ENCODE data around the gene VSX2. TPM values are rescaled to one million over a fixed set of nuclear protein-coding genes. Genes with fewer than 3 reads are reported as not detected.

VSX2 gene
- total RNA-seq, 1 donor from 2014 or later = not detected

DNA sequence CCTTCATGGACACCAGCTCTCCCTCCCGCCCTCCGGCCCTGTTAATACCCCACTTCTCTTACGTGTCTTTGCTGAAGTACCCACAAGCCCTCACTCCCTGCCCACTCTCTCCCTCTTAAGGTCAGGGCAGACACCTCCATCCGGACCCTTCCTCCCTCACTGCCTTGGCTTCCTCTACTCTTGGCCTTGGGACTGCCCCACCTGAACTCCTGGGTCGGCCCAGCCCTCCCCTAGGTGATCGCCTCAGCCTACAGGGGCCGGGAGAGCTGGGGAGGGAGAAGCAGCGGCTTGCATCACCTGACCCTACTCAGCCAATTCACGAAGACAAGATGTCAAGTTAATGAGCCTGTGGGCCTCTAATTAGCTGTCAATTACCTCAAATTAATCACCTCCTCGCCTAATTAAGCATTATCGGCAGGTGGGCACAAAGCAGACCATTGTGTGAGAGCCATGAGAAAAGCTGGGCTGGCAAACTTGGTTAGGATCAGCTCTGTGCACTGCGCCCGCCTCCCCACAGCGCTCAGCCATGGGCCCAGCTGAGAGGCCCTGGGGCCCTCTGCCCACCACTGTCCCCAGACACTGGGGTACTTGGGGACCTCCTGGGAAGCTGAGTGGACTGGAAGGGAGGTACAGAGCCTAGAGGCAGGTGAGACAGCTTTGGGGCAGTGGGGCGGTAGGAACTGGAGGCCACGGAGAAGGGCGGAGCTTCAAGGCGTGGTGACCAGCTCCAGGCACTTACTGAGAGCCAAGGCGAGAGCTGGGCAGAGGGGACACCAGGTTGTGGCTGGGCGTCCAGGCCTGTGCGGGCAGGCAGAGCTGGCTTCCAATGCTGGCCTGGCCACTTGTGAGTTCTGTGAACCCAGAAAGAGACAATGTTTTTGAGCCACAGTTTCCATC, 25.1 kb upstream of the VSX2 start:
- no peaks in the 10 kb centered on the region for H3K4me1 Mint-ChIP-seq (ENCODE audit: low read depth)
- peaks cover 25% of the 10 kb centered on the region for H3K27me3 Mint-ChIP-seq (ENCODE audit: insufficient read depth)

DNA sequence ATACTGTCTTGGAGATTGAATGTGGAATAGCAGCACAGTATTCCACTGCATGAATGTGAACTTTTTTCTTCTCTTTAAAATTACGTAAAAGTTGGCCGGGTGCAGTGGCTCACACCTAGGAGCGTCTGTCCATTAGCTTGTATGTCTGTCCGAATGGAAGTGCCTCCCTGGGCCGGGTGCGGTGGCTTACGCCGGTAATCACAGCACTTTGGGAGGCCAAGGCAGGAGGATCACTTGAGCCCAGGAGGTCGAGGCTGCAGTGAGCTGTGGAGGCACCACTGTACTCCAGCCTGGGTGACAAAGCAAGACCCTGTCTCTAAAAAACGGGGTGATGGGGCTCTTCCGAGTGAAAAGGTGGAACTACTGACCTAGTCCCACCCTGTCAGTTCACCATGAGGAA, 22.6 kb upstream of the VSX2 start:
- peaks cover 29% of the 10 kb centered on the region for H3K27me3 Mint-ChIP-seq (ENCODE audit: insufficient read depth)
- no peaks in the 10 kb centered on the region for H3K36me3 Mint-ChIP-seq (ENCODE audit: low read depth)
- H3K9me3 Mint-ChIP-seq = no peaks in the 10 kb centered on the region
- intact Hi-C loops (cut with micrococcal nuclease) = loop anchor here (1.0 kb wide), 2 partner anchors 35 to 105 kb away; no protein-coding TSS in a partner anchor
- H3K4me3 Mint-ChIP-seq = no peak overlapping the region
- no peaks in the 10 kb centered on the region for H3K4me1 Mint-ChIP-seq (ENCODE audit: low read depth)
- no peak overlapping the region for H3K27ac Mint-ChIP-seq
- DNase-seq (ENCODE audit: low spot score) = no peak

More for the DNA sequence above, 25.1 kb upstream of the VSX2 start:
- Mint-ChIP-seq H3K9me3 (no peaks in the 10 kb centered on the region), H3K4me3 (no peak overlapping the region), H3K36me3 (ENCODE audit: low read depth) (no peaks in the 10 kb centered on the region), H3K27ac (no peak overlapping the region)
- intact Hi-C loops (cut with micrococcal nuclease) = no loop called here
- no peak for DNase-seq (ENCODE audit: low spot score)

DNA sequence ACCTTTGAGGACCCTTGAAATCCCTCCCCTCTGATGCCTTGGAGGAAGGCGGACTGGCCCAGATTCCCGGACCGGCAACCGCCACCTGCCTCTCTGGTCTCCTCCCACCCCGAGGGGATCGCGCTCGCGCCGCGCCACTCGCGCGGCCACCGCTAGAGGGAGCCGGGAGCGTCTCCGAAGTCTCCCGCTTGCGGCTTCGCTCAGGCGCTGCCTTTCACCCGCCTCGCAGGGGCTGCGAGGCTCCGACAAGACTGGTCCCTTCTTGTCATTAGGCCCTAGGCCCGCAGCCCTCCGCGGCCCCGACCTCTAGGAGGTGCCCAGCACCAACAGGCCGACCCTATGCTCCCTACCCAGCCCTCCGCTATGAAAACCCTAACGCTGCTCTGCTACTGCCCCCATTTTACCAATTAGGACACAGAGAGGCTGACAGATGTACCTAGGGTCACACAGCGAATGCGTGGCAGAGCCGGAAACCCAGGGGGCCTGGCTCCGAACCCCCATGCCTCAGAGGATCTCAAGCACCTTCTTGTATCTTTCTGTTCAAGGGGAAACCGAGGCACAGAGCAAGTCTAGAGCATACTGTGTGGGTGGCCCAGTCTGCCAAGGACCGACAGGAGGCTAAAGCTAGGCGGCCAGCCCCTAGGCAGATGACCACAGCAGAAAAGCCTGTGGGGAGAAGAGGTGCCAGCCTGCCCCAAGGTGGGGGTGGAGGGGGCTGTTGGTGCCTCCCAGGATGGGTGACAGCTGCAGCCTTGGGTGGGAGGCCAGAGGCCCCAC, 21.4 kb upstream of the VSX2 start:
- Mint-ChIP-seq H3K27ac (no peak overlapping the region), H3K36me3 (ENCODE audit: low read depth) (no peaks in the 10 kb centered on the region), H3K9me3 (no peaks in the 10 kb centered on the region), H3K4me1 (ENCODE audit: low read depth) (no peaks in the 10 kb centered on the region), H3K4me3 (no peak overlapping the region), H3K27me3 (ENCODE audit: insufficient read depth) (peaks cover 28% of the 10 kb centered on the region)
- DNase-seq (ENCODE audit: low spot score) = peak; percentile 63
- intact Hi-C loops (cut with micrococcal nuclease) = loop anchor here (1.0 kb wide), 2 partner anchors 33 to 107 kb away; no protein-coding TSS in a partner anchor

DNA sequence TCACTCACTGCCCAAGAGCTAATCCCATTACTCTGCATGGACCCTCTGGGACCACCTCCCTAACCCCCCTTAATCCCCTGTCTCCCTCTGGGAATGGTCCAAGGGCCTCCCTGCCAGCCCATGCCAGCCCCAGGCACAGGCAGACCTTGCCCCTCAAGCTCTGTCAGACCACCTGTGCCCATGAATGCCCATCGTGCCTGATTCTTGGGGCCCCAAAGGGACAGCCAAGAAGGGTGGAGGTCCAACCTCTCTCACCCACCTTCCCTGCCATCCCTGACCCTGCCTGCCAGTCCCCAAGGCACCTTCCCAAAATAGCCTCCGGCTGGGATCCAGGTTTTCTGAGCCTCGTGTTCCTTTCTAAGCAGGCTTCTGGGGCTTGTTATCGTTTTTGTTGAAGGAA, 20.8 kb upstream of the VSX2 start:
- Mint-ChIP-seq H3K27ac (no peak overlapping the region), H3K9me3 (no peaks in the 10 kb centered on the region), H3K27me3 (ENCODE audit: insufficient read depth) (peaks cover 26% of the 10 kb centered on the region), H3K36me3 (ENCODE audit: low read depth) (no peaks in the 10 kb centered on the region), H3K4me1 (ENCODE audit: low read depth) (no peaks in the 10 kb centered on the region), H3K4me3 (no peak overlapping the region)
- intact Hi-C loops (cut with micrococcal nuclease) = no loop called here
- no peak for DNase-seq (ENCODE audit: low spot score)

DNA sequence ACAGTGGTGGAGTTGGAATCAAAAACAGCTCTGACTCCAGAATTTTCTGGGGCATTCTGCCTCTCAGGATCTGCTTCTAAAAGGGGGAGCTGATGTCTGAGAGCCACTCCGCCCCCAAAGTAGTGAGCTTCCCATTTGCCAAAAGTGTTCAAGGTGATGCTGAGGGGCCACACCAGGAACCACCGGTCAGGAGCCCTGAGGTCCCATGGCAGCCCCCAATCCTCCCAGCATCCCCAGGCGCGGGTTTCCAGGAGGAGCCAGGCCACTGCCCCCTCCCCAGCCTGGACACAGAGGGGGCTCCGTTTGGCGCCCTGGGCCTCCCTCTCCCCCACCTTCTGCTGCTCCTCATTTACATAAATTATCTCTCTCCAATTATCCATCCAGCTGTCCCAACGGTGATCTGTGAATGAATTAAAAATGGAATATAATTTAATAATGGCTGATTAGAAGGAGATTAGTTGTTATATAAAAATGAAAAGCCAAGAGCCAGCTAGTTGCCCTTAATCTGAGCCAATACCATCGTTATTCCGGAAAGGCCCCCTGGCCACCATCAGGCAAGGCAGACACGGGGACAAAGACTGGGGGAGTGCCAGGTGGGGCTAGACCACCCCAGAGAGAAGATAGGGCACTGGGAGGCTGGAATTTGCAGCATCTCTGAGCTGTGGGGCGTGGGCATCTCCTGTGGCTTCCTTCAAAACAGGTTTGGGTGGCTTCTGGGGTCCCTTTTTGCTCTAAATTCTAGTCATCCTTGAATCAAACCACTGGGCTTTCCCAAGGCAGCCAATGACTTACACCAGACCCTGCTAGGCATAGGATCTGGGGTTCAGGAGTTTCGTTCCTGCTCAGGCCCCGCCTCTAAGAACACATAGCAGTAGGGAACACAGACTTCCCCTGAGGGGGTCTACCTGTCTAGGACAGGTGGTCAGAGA, 19.7 kb upstream of the VSX2 start:
- DNase-seq (ENCODE audit: low spot score) = no peak
- Mint-ChIP-seq H3K36me3 (ENCODE audit: low read depth) (no peaks in the 10 kb centered on the region), H3K9me3 (no peaks in the 10 kb centered on the region), H3K27ac (no peak overlapping the region), H3K27me3 (ENCODE audit: insufficient read depth) (peaks cover 18% of the 10 kb centered on the region), H3K4me3 (no peak overlapping the region), H3K4me1 (ENCODE audit: low read depth) (no peaks in the 10 kb centered on the region)
- intact Hi-C loops (cut with micrococcal nuclease) = no loop called here

DNA sequence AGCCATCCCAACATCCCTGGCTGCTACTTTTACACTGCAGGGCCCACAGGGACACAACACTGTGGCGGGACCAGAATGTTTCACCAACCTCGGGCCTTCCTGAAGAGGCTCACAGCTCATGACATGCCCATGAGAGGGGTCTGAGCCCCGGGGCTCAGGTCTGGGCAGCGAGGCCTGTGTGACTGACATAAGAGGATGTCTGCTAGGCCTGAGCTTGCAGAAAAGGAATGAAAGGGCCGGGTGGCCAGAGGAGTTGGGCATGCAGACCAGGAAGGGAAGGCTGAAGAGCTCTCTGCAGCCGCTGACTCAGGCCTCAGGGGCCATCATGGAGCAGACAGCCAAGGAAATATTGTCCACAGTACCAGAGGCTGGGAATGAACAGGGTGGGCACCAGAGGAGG, 18.3 kb upstream of the VSX2 start:
- no peak for DNase-seq (ENCODE audit: low spot score)
- H3K4me1 Mint-ChIP-seq (ENCODE audit: low read depth) = no peaks in the 10 kb centered on the region
- H3K9me3 Mint-ChIP-seq = no peaks in the 10 kb centered on the region
- no peak overlapping the region for H3K27ac Mint-ChIP-seq
- intact Hi-C loops (cut with micrococcal nuclease) = no loop called here
- H3K27me3 Mint-ChIP-seq (ENCODE audit: insufficient read depth) = peaks cover 18% of the 10 kb centered on the region
- H3K4me3 Mint-ChIP-seq = no peak overlapping the region
- no peaks in the 10 kb centered on the region for H3K36me3 Mint-ChIP-seq (ENCODE audit: low read depth)

DNA sequence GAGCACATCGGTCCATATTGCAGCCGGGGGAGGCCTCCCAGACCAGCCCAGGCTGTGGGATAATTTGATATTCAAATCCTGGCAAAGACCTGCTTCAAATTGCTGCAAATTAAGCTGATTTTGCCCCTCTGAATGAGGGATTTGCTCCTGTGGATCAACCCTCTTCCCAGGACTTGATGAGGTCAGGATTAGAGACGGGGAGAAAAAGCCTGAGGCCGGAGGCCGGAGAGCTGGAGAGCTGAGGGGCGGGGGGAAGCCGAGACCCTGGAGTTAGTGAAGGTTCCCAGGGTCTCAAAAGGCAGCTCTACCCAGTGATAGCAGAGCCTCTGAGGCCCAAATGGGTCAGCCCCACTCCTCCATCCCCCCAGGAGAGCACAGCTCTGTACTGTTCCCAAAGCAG, 17.5 kb upstream of the VSX2 start:
- intact Hi-C loops (cut with micrococcal nuclease) = no loop called here
- H3K27me3 Mint-ChIP-seq (ENCODE audit: insufficient read depth) = peaks cover 16% of the 10 kb centered on the region
- no peaks in the 10 kb centered on the region for H3K36me3 Mint-ChIP-seq (ENCODE audit: low read depth)
- H3K27ac Mint-ChIP-seq = no peak overlapping the region
- no peaks in the 10 kb centered on the region for H3K4me1 Mint-ChIP-seq (ENCODE audit: low read depth)
- no peak for DNase-seq (ENCODE audit: low spot score)
- no peaks in the 10 kb centered on the region for H3K9me3 Mint-ChIP-seq
- no peak overlapping the region for H3K4me3 Mint-ChIP-seq

DNA sequence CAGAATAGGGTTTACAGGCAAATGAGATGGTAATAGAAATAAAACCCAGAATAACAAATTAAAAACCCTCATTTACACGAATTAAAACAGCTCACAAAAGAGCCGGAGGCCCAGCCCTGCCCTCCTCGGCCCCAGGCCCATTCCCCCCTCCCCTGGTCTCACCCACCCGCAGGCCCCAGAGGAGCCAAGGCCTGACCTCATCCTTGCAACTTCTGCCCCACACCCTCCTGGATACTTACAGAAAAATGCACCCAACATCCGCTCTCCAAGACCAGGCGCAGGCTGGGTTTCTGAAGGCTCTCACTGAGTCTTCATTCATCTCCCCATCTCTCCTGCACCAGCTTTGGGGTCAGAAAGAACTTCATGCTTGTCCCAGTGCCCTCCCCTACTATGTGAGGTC, 16.2 kb upstream of the VSX2 start:
- no peak overlapping the region for H3K27ac Mint-ChIP-seq
- H3K9me3 Mint-ChIP-seq = no peaks in the 10 kb centered on the region
- no peaks in the 10 kb centered on the region for H3K4me1 Mint-ChIP-seq (ENCODE audit: low read depth)
- peaks cover 16% of the 10 kb centered on the region for H3K27me3 Mint-ChIP-seq (ENCODE audit: insufficient read depth)
- no peaks in the 10 kb centered on the region for H3K36me3 Mint-ChIP-seq (ENCODE audit: low read depth)
- intact Hi-C loops (cut with micrococcal nuclease) = no loop called here
- no peak for DNase-seq (ENCODE audit: low spot score)
- H3K4me3 Mint-ChIP-seq = no peak overlapping the region

DNA sequence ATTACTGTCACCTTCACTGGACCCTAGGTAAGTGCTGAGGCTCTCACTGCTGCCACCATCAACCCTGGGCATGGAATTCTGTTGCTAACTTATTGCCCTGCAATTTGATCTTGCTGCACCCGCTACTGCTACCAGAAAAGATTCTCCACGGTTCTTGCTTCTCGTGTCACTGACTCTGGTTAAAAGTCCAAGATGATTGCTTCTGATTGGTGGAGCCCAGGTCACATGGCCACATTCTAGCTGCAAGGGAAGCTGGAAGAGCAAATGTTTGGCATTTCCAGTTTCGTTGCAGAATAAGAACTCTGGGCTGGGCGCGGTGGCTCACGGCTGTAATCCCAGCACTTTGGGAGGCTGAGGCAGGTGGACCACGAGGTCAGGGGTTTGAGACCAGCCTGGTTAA, 7.5 kb upstream of the VSX2 start:
- H3K4me3 Mint-ChIP-seq = no peak overlapping the region
- H3K36me3 Mint-ChIP-seq (ENCODE audit: low read depth) = no peaks in the 10 kb centered on the region
- intact Hi-C loops (cut with micrococcal nuclease) = no loop called here
- no peaks in the 10 kb centered on the region for H3K4me1 Mint-ChIP-seq (ENCODE audit: low read depth)
- H3K27me3 Mint-ChIP-seq (ENCODE audit: insufficient read depth) = peaks cover 43% of the 10 kb centered on the region
- H3K9me3 Mint-ChIP-seq = peaks cover 3% of the 10 kb centered on the region
- DNase-seq (ENCODE audit: low spot score) = no peak
- no peak overlapping the region for H3K27ac Mint-ChIP-seq

DNA sequence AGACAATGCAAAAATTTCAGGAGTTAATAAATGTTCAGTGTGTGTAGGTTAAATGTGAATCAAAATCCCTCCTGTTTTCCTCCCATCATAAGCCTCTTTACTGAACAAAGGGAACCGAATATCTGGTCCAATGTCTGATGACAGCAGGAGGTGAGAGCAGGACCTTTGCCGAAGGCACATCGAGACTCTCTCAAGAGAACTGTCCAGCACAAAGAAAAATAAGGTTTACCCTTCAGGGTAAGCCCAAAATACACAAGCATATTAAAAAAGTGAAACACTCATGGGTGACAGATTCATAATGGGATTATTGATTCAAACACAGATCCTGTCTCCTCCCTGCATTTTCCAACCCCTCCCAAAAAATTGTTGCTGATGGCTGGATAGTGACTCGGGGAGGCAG, 4.2 kb upstream of the VSX2 start:
- no peak for DNase-seq (ENCODE audit: low spot score)
- H3K27me3 Mint-ChIP-seq (ENCODE audit: insufficient read depth) = peaks cover 51% of the 10 kb centered on the region
- intact Hi-C loops (cut with micrococcal nuclease) = no loop called here
- no peak overlapping the region for H3K27ac Mint-ChIP-seq
- no peaks in the 10 kb centered on the region for H3K36me3 Mint-ChIP-seq (ENCODE audit: low read depth)
- H3K4me1 Mint-ChIP-seq (ENCODE audit: low read depth) = no peaks in the 10 kb centered on the region
- no peak overlapping the region for H3K4me3 Mint-ChIP-seq
- peaks cover 3% of the 10 kb centered on the region for H3K9me3 Mint-ChIP-seq

DNA sequence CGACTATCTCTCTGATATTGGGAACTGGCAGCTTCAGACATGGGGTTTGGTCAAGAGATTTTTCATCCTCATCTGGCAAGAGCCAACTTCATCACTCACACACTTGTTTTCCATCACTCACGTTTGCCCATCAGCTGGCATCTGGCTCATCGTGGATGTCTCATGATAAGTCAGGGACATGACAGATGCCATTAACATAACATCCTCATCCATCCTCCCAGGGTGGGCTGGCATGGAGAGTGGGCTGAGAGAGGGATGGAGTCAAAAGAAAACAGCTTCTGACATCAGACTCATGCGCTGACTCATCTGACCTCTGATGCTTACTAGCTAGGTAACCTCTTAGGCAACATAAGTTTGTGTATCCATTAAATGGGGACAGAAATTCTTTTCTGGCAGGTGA, 1.8 kb upstream of the VSX2 start:
- no peaks in the 10 kb centered on the region for H3K36me3 Mint-ChIP-seq (ENCODE audit: low read depth)
- no peak overlapping the region for H3K27ac Mint-ChIP-seq
- peaks cover 11% of the 10 kb centered on the region for H3K4me1 Mint-ChIP-seq (ENCODE audit: low read depth)
- intact Hi-C loops (cut with micrococcal nuclease) = no loop called here
- peaks cover 63% of the 10 kb centered on the region for H3K27me3 Mint-ChIP-seq (ENCODE audit: insufficient read depth)
- H3K4me3 Mint-ChIP-seq = no peak overlapping the region
- H3K9me3 Mint-ChIP-seq = peaks cover under 1% of the 10 kb centered on the region
- no peak for DNase-seq (ENCODE audit: low spot score)

DNA sequence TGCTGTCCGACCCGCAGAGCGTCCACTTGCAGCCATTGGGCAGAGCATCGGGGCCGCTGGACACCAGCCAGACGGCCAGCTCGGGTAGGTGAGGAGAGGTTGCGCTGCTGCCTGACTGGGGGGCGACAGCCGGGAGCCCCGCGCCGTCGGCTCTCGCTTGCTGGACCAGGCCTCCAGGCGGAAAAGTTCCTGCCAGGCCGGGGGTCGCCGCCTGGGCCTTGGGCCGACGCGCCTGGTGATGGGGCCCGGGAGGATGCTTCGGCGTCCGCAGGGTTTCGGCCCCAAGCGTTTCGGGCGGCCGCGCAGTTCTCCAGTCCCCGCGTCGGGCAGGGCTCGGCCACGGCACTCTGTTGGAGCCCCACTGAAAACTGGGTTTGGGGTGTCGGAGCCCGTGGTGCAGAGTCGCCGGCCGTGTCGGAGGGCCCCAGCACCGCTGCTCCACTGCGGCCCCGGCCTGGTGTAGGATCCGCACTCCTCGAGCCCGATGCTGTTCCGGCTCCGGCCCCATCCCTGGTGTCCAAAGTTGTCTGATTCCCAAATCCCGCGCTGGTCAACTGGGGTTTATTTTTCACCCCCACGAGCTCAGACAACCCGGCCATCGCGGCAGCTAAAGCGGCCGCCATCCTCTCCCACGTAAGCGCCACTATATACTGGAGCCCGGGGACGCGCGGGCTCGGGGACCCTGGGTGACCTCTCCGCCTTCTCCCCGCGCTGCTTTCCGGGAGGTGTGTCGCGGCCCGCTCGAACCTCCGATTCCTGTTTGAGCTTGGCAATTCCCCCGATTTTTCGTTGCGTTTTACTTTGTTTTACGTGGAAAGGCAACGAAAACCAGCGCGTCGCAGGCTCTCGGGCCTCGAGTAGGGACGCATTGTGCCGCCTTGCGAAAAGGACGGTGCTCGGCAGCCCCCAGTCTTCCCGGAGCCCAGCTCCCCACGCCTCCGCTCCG, 872 bp downstream of the VSX2 start:
- peak overlapping the region; percentile 22 for H3K4me3 Mint-ChIP-seq
- peaks cover 12% of the 10 kb centered on the region for H3K4me1 Mint-ChIP-seq (ENCODE audit: low read depth)
- DNase-seq (ENCODE audit: low spot score) = no peak
- H3K27ac Mint-ChIP-seq = no peak overlapping the region
- H3K9me3 Mint-ChIP-seq = no peaks in the 10 kb centered on the region
- intact Hi-C loops (cut with micrococcal nuclease) = no loop called here
- peaks cover 79% of the 10 kb centered on the region for H3K27me3 Mint-ChIP-seq (ENCODE audit: insufficient read depth)
- no peaks in the 10 kb centered on the region for H3K36me3 Mint-ChIP-seq (ENCODE audit: low read depth)

All from activated T-helper 1 cell treated with anti-CD3 and anti-CD28 coated beads, Interleukin-12 subunit alpha, Interleukin-12 subunit beta, Interleukin-2, Interleukin-4 antibody, amounts not matched to agents 30 ng/mL and 10 ng/mL and 1 ng/mL, durations not matched to agents 14 hours and 24 hours and 36 hours (primary cell).